Left lobe of liver (tissue), 2 donors: ENCODE measurements around the gene BBS1. TPM values are rescaled to one million over a fixed set of nuclear protein-coding genes. Genes with fewer than 3 reads are reported as not detected.
"Not testable (repeated sequence)": the region's sequence is repeated elsewhere in the genome, so short reads cannot be mapped to it uniquely, and the experiment has no call there.

Experiments
- ATAC-seq: fragments of 200-7000 bp; cut with Tn5 transposase; one replicate; pipeline ENCODE4 v1.9.1; 2020; ENCODE audit warnings: mild to moderate bottlenecking, moderate library complexity
- DNase-seq: peaks from one replicate; pipeline ENCODE4 v3.0.0-alpha.2; 2020; ENCODE audit warnings: low spot score
- total RNA-seq: library from RNA; stranded (reverse); gene quantifications from one replicate; pipeline ENCODE4 v1.2.1, GENCODE V29; 2021
- donor health status: DM: no; HTN: no; CAD: no; lungs with moderate emphysema.
- donor health status: DM: no; HTN: yes; CAD: no.

The BBS1 gene
- total RNA-seq, 1 donor from 2014 or later, result 11.6 TPM

GRCh38 chr11:66523611-66524010, 13.2 kb downstream of the BBS1 start:
- DNase-seq (no peak), ATAC-seq (no peak)

GRCh38 chr11:66524304-66525040, 14.0 kb downstream of the BBS1 start:
- ATAC-seq (no peak), DNase-seq (no peak)

- ATAC-seq, result no peak
- DNase-seq, result no peak
Observed at GRCh38 chr11:66529069-66529468, 18.6 kb downstream of the BBS1 start.

DNA sequence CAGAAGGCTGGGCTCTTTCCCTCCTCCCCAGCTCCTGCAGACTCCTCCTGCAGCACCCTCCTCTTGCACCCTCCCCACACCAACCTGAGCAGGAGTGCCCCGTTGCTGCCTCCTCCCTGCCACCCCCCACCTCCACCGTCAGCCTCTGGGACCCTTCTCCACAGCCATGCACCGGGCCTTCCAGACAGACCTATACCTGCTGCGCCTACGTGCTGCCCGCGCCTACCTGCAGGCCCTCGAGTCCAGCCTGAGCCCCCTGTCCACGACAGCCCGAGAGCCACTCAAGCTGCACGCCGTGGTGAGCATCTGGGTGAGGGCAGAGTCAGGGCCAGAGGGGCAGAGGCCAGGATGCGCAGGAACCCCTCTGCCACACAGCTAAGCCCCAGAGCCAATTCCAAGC, 19.2 kb downstream of the BBS1 start:
- ATAC-seq (peak; percentile 14), DNase-seq (no peak)

- ATAC-seq, result no peak
- DNase-seq, result no peak
Observed at GRCh38 chr11:66530927-66531709, 20.7 kb downstream of the BBS1 start.

GRCh38 chr11:66531841-66532240, 21.4 kb downstream of the BBS1 start:
- DNase-seq, result no peak

GRCh38 chr11:66532784-66533183, 22.3 kb downstream of the BBS1 start:
- no peak for DNase-seq
- ATAC-seq, result no peak

More at GRCh38 chr11:66531841-66532240, 21.4 kb downstream of the BBS1 start:
- ATAC-seq, result no peak

DNA sequence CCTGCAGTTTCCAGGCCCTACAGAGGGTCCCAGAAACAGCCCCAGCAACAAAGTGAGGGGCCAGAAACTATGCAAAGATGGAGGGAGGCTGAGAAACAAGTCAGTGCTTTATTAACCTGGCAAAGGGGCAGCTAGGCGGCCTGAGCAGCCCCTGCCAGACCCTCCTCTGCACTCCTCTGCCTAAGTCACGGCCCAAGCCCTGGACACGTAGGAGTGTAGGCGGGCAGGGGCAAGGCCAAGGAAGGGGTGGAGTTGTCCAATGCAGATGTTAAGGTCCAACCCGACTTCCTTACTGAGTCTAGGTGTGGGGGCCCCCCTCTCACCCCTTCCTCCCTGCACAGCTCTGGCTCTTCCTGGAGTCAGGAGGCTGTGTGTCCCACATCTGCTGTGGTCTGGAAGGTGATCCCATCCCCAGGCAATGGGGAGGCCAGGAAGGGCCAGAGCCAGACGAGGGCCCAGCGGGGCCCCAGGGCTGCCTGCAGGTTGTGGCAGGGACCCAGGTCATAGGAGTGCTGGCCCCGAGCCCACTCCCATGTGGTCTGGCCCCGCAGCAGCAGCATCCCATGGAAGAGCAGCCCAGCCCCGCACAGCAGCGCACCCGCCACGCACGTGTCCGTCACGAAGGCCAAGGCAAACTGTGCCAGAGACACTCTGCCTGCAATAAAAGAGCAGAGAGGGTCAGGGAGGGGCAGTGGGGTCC, 28.9 kb downstream of the BBS1 start:
- no peak for ATAC-seq

GRCh38 chr11:66539870-66540213, 29.4 kb downstream of the BBS1 start:
- ATAC-seq (no peak), DNase-seq (no peak)

More for the DNA sequence above, 28.9 kb downstream of the BBS1 start:
- DNase-seq, result no peak

- ATAC-seq, result peak; percentile 77
- peak; percentile 60 for DNase-seq
Observed at GRCh38 chr11:66540598-66540997, 30.2 kb downstream of the BBS1 start.

GRCh38 chr11:66541892-66542291, 31.5 kb downstream of the BBS1 start:
- ATAC-seq, result no peak
- DNase-seq, result no peak

GRCh38 chr11:66542362-66542761, 31.9 kb downstream of the BBS1 start:
- ATAC-seq (no peak), DNase-seq (no peak)

GRCh38 chr11:66543263-66544107, 33.0 kb downstream of the BBS1 start:
- no peak for ATAC-seq

GRCh38 chr11:66544952-66545351, 34.5 kb downstream of the BBS1 start:
- ATAC-seq, DNase-seq: not testable (repeated sequence)

More at GRCh38 chr11:66543263-66544107, 33.0 kb downstream of the BBS1 start:
- DNase-seq, result no peak

- peak; percentile 97 for ATAC-seq
- peak; percentile 99 for DNase-seq
Observed at GRCh38 chr11:66545701-66546367, 35.4 kb downstream of the BBS1 start, which contains the start of gene ZDHHC24. Gene ZDHHC24, minus strand, starts transcription at chr11:66546048. Its CDS starts 45 bp downstream, at chr11:66546003.

- no peak for DNase-seq
- no peak for ATAC-seq
Observed at GRCh38 chr11:66546368-66546965, 36.0 kb downstream of the BBS1 start, which contains the start of gene ACTN3. Gene ACTN3, plus strand, starts transcription at chr11:66546903. Its CDS starts 35 bp downstream, at chr11:66546938.

GRCh38 chr11:66546966-66547661, 36.7 kb downstream of the BBS1 start:
- DNase-seq, result no peak

DNA sequence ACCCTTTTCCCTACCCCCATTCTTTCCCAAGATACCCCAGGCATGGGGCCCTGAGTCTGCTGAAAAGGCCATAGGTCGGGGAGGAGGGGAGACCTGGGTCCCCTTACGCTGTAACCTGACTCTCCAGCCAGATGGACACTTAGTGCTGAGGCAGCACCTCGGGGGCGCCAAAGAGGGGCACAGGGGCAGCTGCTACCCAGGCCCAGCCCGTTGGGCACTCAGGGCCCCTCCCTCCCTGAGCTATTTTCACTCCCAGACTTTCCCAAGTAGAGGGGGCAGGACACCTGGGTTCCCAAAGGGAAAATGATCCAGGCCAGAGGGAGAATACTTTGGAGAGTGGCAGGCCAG, 37.2 kb downstream of the BBS1 start:
- DNase-seq, result no peak
- ATAC-seq, result no peak

More at GRCh38 chr11:66546966-66547661, 36.7 kb downstream of the BBS1 start:
- no peak for ATAC-seq

- ATAC-seq, result no peak
- no peak for DNase-seq
Observed at GRCh38 chr11:66548041-66548440, 37.6 kb downstream of the BBS1 start.
